BJ (cell line): ENCODE measurements around the gene USF2. TPM values are rescaled to one million over a fixed set of nuclear protein-coding genes. Genes with fewer than 3 reads are reported as not detected.
"Not testable (repeated sequence)": the region's sequence is repeated elsewhere in the genome, so short reads cannot be mapped to it uniquely, and the experiment has no call there.

Experiments
- CTCF ChIA-PET: fragments of 350-600 bp; formaldehyde crosslinking; extraction: SDS; loops from one replicate; lab custom pipeline; 2021; ENCODE audit warnings: antibody characterized with exemption, inconsistent platforms; lab: Yijun Ruan, JAX
- POLR2A ChIA-PET: fragments of 300-600 bp; sonication (Branson Sonifier 250); formaldehyde crosslinking; extraction: SDS; loops from one replicate; lab custom pipeline; 2021; ENCODE audit warnings: antibody characterized with exemption; lab: Charles Lee
- DNase-seq: peaks from one replicate; pipeline ENCODE4 v3.0.0-alpha.2; 2011; ENCODE audit warnings: low read depth
- H3K27me3 ChIP-seq: 2 replicates; pipeline ENCODE4 v1.6.0; 2011; ENCODE audit warnings: low read length; ENCODE audit not compliant: control insufficient read depth, insufficient read depth
- H3K36me3 ChIP-seq: 2 replicates; pipeline ENCODE4 v1.5.1; 2011; ENCODE audit warnings: low read length; ENCODE audit not compliant: control insufficient read depth, insufficient read depth
- H3K4me3 ChIP-seq: 2 replicates; pipeline ENCODE4 v1.5.1; 2011; ENCODE audit warnings: low read depth, mild to moderate bottlenecking, control low read depth, low read length
- CTCF ChIP-seq: IDR thresholded peaks from 2 replicates; pipeline ENCODE4 v1.5.1; 2011; ENCODE audit warnings: low read depth, mild to moderate bottlenecking, control low read depth, inconsistent platforms, low read length, moderate library complexity; ENCODE audit not compliant: insufficient read depth
- polyA minus RNA-seq: library from RNA; depleted of rRNA, polyadenylated mRNA; stranded (reverse); fragments of >200 nt; gene quantifications from 2 replicates; pipeline ENCODE4 v1.2.3, GENCODE V29; 2011; rRNA and poly(A)+ RNA removed
- polyA plus RNA-seq: library from polyadenylated mRNA; depleted of rRNA; stranded (reverse); fragments of >200 nt; gene quantifications from 2 replicates; pipeline ENCODE4 v1.2.3, GENCODE V29; 2011; rRNA removed

The USF2 gene
- polyA plus RNA-seq, result 80.3 and 80.9 TPM in 2 replicates
- 33.4 and 56.6 TPM in 2 replicates for polyA minus RNA-seq

- POLR2A ChIA-PET, result interaction anchor here (0.6 kb wide), 1 partner anchor 128 kb away, joined by 14 read pairs; no protein-coding TSS in a partner anchor
- peak within 1 kb of the TSS; percentile 66 for H3K4me3 ChIP-seq
- DNase-seq, result no peak
- no peak for TF ChIP-seq CTCF
- CTCF ChIA-PET, result interaction anchor here (0.6 to 2.0 kb wide), 3 partner anchors 26 to 130 kb away, joined by 3 to 5 read pairs (median 3); partner anchors contain the start of gene FXYD1
- peaks cover 27% of the 10 kb centered on the region for H3K36me3 ChIP-seq
- no peaks in the 10 kb centered on the region for H3K27me3 ChIP-seq
Observed at GRCh38 chr19:35268536-35269437, at the start of gene USF2. USF2 (plus strand) TSS chr19:35268962; CDS start chr19:35269102, 140 bp downstream.

- no peak for DNase-seq
- Histone ChIP-seq H3K36me3 (no peaks in the 10 kb centered on the region), H3K4me3 (no peak overlapping the region), H3K27me3 (no peaks in the 10 kb centered on the region; the same call in 1 of the 2 replicates)
- ChIA-PET CTCF (no interaction called here), POLR2A (no interaction called here)
- no peak for TF ChIP-seq CTCF
Observed at GRCh38 chr19:35219008-35219407, 49.8 kb upstream of the USF2 start.

- Histone ChIP-seq H3K36me3 (no peaks in the 10 kb centered on the region), H3K27me3 (no peaks in the 10 kb centered on the region; the same call in 1 of the 2 replicates), H3K4me3 (no peak overlapping the region)
- POLR2A ChIA-PET, result no interaction called here
- CTCF ChIA-PET, result no interaction called here
- DNase-seq, result no peak
- TF ChIP-seq CTCF, result no peak
Observed at GRCh38 chr19:35220315-35220921, 48.3 kb upstream of the USF2 start.

- DNase-seq, CTCF ChIA-PET, H3K36me3 ChIP-seq, H3K4me3 ChIP-seq, H3K27me3 ChIP-seq, POLR2A ChIA-PET: not testable (repeated sequence)
Observed at GRCh38 chr19:35220973-35221590, 47.7 kb upstream of the USF2 start.

- peaks cover 1% of the 10 kb centered on the region; the same call in 1 of the 2 replicates for H3K27me3 ChIP-seq
- DNase-seq, result no peak
- no peak overlapping the region for H3K4me3 ChIP-seq
- no peak for TF ChIP-seq CTCF
- H3K36me3 ChIP-seq, result no peaks in the 10 kb centered on the region
- POLR2A ChIA-PET, result no interaction called here
- CTCF ChIA-PET, result no interaction called here
Observed at GRCh38 chr19:35222373-35223015, 46.3 kb upstream of the USF2 start.
